RWPE1 (cell line): ENCODE data around the gene HEATR5B.

ENCODE experiments used
- CTCF ChIA-PET: fragments of 350-600 bp; sonication (Branson Sonifier 250); formaldehyde crosslinking; extraction: SDS; loops from one replicate; lab custom pipeline; 2021; lab: Yijun Ruan, JAX
- POLR2A ChIA-PET: fragments of 400-600 bp; formaldehyde crosslinking; extraction: SDS; loops from one replicate; lab custom pipeline; 2020; ENCODE audit warnings: antibody characterized with exemption; ENCODE audit not compliant: low non-redundant PET; lab: Yijun Ruan, JAX
- DNase-seq: peaks from one replicate; pipeline ENCODE4 v3.0.0; 2012; ENCODE audit warnings: low spot score
- H3K27ac ChIP-seq: fragments of 450-650 bp; 2 replicates; pipeline ENCODE4 v1.5.1; 2017
- TF ChIP-seq, protein P1 (sequence below): fragments of 450-650 bp; conservative IDR thresholded peaks from 2 replicates; pipeline ENCODE4 v1.5.1; 2017; ENCODE audit warnings: low read depth, mild to moderate bottlenecking

The HEATR5B gene

GRCh38 chr2:37098416-37099118 lies 14.4 kb upstream of the HEATR5B start:
- ChIA-PET CTCF (interaction anchor here (1.2 kb wide), 1 partner anchor 11 kb away, joined by 4 read pairs; no protein-coding TSS in a partner anchor), POLR2A (no interaction called here)
- no peak for DNase-seq
- no peak overlapping the region for H3K27ac ChIP-seq
- TF ChIP-seq, protein P1, sequence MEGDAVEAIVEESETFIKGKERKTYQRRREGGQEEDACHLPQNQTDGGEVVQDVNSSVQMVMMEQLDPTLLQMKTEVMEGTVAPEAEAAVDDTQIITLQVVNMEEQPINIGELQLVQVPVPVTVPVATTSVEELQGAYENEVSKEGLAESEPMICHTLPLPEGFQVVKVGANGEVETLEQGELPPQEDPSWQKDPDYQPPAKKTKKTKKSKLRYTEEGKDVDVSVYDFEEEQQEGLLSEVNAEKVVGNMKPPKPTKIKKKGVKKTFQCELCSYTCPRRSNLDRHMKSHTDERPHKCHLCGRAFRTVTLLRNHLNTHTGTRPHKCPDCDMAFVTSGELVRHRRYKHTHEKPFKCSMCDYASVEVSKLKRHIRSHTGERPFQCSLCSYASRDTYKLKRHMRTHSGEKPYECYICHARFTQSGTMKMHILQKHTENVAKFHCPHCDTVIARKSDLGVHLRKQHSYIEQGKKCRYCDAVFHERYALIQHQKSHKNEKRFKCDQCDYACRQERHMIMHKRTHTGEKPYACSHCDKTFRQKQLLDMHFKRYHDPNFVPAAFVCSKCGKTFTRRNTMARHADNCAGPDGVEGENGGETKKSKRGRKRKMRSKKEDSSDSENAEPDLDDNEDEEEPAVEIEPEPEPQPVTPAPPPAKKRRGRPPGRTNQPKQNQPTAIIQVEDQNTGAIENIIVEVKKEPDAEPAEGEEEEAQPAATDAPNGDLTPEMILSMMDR: no peak

DNA sequence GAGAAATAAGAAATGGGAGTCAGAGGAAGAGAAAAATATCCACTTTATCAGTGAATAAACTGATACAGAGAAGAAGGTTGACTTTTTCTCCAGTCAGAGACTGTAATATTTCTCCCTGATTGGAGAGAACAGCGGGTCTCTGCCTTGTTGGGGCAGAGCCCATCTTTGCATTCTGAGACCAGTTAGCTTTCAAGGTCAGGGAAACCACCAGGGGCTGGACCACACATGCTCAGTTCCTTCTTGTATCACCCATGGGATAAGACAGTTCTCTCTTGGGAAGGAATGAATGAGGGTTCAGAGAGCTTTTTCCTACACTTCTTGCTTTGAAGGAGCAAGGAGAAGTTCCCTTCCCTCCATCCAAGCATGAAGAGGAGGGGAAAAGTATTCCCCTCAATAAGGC lies 12.4 kb upstream of the HEATR5B start:
- no peak overlapping the region for H3K27ac ChIP-seq
- ChIA-PET POLR2A (no interaction called here), CTCF (interaction anchor here (0.9 kb wide), 1 partner anchor 16 kb away, joined by 5 read pairs; no protein-coding TSS in a partner anchor)
- TF ChIP-seq, protein P1: no peak
- no peak for DNase-seq

DNA sequence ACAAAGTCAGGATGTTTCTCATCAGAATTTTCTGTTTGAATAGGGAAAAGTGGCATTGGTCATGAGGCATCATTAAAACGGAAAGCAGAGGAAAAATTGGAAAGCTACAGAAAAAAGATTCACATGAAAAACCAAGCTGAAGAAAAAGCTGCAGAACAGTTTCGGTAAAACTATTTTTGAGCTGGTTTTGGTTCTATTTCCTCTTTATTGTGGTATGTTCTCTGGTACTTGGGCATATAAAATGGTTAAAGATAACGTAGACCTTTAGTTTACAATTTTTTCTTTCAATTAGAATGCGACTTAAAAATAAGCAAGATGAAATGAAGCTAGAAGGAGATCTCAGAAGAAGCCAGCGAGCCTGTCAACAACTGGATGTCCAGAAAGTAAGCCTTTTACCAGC lies 7.7 kb upstream of the HEATR5B start:
- ChIA-PET CTCF (no interaction called here), POLR2A (no interaction called here)
- TF ChIP-seq, protein P1: no peak
- H3K27ac ChIP-seq: no peak overlapping the region
- no peak for DNase-seq

- ChIA-PET CTCF (interaction anchor here (0.7 kb wide), 1 partner anchor 522 kb away, joined by 4 read pairs; no protein-coding TSS in a partner anchor), POLR2A (no interaction called here)
- TF ChIP-seq, protein P1: no peak
- no peak for DNase-seq
- no peak overlapping the region for H3K27ac ChIP-seq
Observed at GRCh38 chr2:37090019-37090477, 5.9 kb upstream of the HEATR5B start.

- no peak overlapping the region for H3K27ac ChIP-seq
- TF ChIP-seq, protein P1: no peak
- ChIA-PET POLR2A (interaction anchor here (0.6 kb wide), 1 partner anchor 304 kb away, joined by 3 read pairs; no protein-coding TSS in a partner anchor), CTCF (no interaction called here)
- no peak for DNase-seq
Observed at GRCh38 chr2:37085731-37086147, 1.6 kb upstream of the HEATR5B start.

GRCh38 chr2:37084797-37085196 lies 625 bp upstream of the HEATR5B start:
- ChIA-PET CTCF (interaction anchor here (0.8 kb wide), 1 partner anchor 118 kb away, joined by 3 read pairs; the partner anchor contains the start of gene STRN), POLR2A (no interaction called here)
- no peak for DNase-seq
- TF ChIP-seq, protein P1: no peak
- peak overlapping the region; percentile 80 for H3K27ac ChIP-seq
